ENCODE results near the gene KCNH2. TPM values are rescaled to one million over a fixed set of nuclear protein-coding genes. Genes with fewer than 3 reads are reported as not detected.

Gene KCNH2
- total RNA-seq, 4 donors from 2014 or later, result 29.8 to 71.7 (median 42.5) TPM

GRCh38 chr7:150953061-150953997 lies 24.8 kb downstream of the KCNH2 start:
- Histone ChIP-seq H3K36me3 (peaks cover 14 to 36% (median 34%) of the 10 kb centered on the region in 4 donors), H3K4me3 (no peak overlapping the region), H3K9me3 (no peaks in the 10 kb centered on the region), H3K4me1 (peaks cover 47 to 61% (median 55%) of the 10 kb centered on the region in 4 donors), H3K27me3 (peaks cover 0 to 5% (median 0%) of the 10 kb centered on the region in 4 donors), H3K27ac (replicated peaks in 1 of 4) (peak overlapping the region in 2 of 4 donors; percentile 82 to 85)
- 87% methylated on average over 10 of the region's 17 CpGs for WGBS
- no peak for TF ChIP-seq POLR2A (IDR thresholded peaks at IDR 0.05; ENCODE audit: low read depth)
- no peak for TF ChIP-seq EP300 (IDR thresholded peaks at IDR 0.05)
- TF ChIP-seq POLR2AphosphoS5 (IDR thresholded peaks at IDR 0.05), result no peak
- no peak for TF ChIP-seq CTCF (IDR thresholded peaks at IDR 0.05)
- intact Hi-C loops (cut with DNase I), result no loop called here
- DNase-seq (ENCODE audit: extremely low spot score), result no peak

- DNase-seq (ENCODE audit: extremely low spot score), result no peak
- no peak overlapping the region for H3K4me3 ChIP-seq
- peaks cover 14 to 42% (median 34%) of the 10 kb centered on the region in 4 donors for H3K36me3 ChIP-seq
- H3K4me1 ChIP-seq, result peaks cover 48 to 60% (median 52%) of the 10 kb centered on the region in 4 donors
- H3K27me3 ChIP-seq, result peaks cover 0 to 6% (median 0%) of the 10 kb centered on the region in 4 donors
- intact Hi-C loops (cut with DNase I), result no loop called here
- no peak for TF ChIP-seq POLR2AphosphoS5 (IDR thresholded peaks at IDR 0.05)
- TF ChIP-seq CTCF (IDR thresholded peaks at IDR 0.05), result no peak
- TF ChIP-seq EP300 (IDR thresholded peaks at IDR 0.05), result no peak
- TF ChIP-seq POLR2A (IDR thresholded peaks at IDR 0.05; ENCODE audit: low read depth), result no peak
- peak overlapping the region in 1 of 4 donors; percentile 82 for H3K27ac ChIP-seq (replicated peaks in 1 of 4)
- no peaks in the 10 kb centered on the region for H3K9me3 ChIP-seq
- 84% methylated on average over 32 of the region's 33 CpGs for WGBS
These were observed 25.6 kb downstream of the KCNH2 start for GRCh38 chr7:150952331-150953050.

GRCh38 chr7:150951521-150951920 lies 26.6 kb downstream of the KCNH2 start:
- Histone ChIP-seq H3K9me3 (no peaks in the 10 kb centered on the region), H3K27me3 (peaks cover 0 to 10% (median 0%) of the 10 kb centered on the region in 4 donors), H3K27ac (replicated peaks in 1 of 4) (no peak overlapping the region), H3K36me3 (peaks cover 14 to 50% (median 39%) of the 10 kb centered on the region in 4 donors), H3K4me3 (no peak overlapping the region), H3K4me1 (peaks cover 41 to 59% (median 46%) of the 10 kb centered on the region in 4 donors)
- no peak for TF ChIP-seq POLR2A (IDR thresholded peaks at IDR 0.05; ENCODE audit: low read depth)
- TF ChIP-seq POLR2AphosphoS5 (IDR thresholded peaks at IDR 0.05), result no peak
- no peak for TF ChIP-seq CTCF (IDR thresholded peaks at IDR 0.05)
- intact Hi-C loops (cut with DNase I), result no loop called here
- DNase-seq (ENCODE audit: extremely low spot score), result no peak
- 90% methylated on average over 2 of the region's 28 CpGs for WGBS

- no peak for DNase-seq (ENCODE audit: extremely low spot score)
- intact Hi-C loops (cut with DNase I), result no loop called here
- Histone ChIP-seq H3K36me3 (peaks cover 14 to 54% (median 41%) of the 10 kb centered on the region in 4 donors), H3K27ac (replicated peaks in 1 of 4) (no peak overlapping the region), H3K27me3 (peaks cover 0 to 10% (median 0%) of the 10 kb centered on the region in 4 donors), H3K9me3 (no peaks in the 10 kb centered on the region), H3K4me3 (no peak overlapping the region), H3K4me1 (peaks cover 41 to 59% (median 45%) of the 10 kb centered on the region in 4 donors)
- TF ChIP-seq POLR2A (IDR thresholded peaks at IDR 0.05; ENCODE audit: low read depth) (no peak), CTCF (IDR thresholded peaks at IDR 0.05) (no peak), EP300 (IDR thresholded peaks at IDR 0.05) (no peak), POLR2AphosphoS5 (IDR thresholded peaks at IDR 0.05) (no peak)
- WGBS, result over 99% methylated on average over 14 of the region's 16 CpGs
These were observed 27.0 kb downstream of the KCNH2 start for GRCh38 chr7:150951181-150951520.
